NCI-H446 (cell line): ENCODE measurements around the gene SNX20.

Experiments
- DNase-seq, 2 experiments: peaks; one replicate each; lab custom pipeline; 2025; lab: John Stamatoyannopoulos, UW

The SNX20 gene

GRCh38 chr16:50680556-50680893 is 587 bp downstream of the SNX20 start:
- no peak for DNase-seq

GRCh38 chr16:50679676-50680555 is 1.2 kb downstream of the SNX20 start:
- DNase-seq = no peak

- no peak for DNase-seq
These were observed 1.8 kb downstream of the SNX20 start for GRCh38 chr16:50679266-50679665.

- no peak for DNase-seq
These were observed 2.6 kb downstream of the SNX20 start for GRCh38 chr16:50678531-50678930.

- no peak for DNase-seq
These were observed 3.8 kb downstream of the SNX20 start for GRCh38 chr16:50677351-50677750.

- no peak for DNase-seq
These were observed 4.4 kb downstream of the SNX20 start for GRCh38 chr16:50676684-50677225.

GRCh38 chr16:50675686-50676610 is 5.2 kb downstream of the SNX20 start:
- DNase-seq = no peak

GRCh38 chr16:50674831-50675230 is 6.3 kb downstream of the SNX20 start:
- no peak for DNase-seq

GRCh38 chr16:50673496-50674275 is 7.4 kb downstream of the SNX20 start:
- DNase-seq = no peak

- DNase-seq = no peak
These were observed 9.4 kb downstream of the SNX20 start for GRCh38 chr16:50671644-50672260.

GRCh38 chr16:50670476-50670875 is 10.6 kb downstream of the SNX20 start:
- no peak for DNase-seq

GRCh38 chr16:50669741-50670140 is 11.4 kb downstream of the SNX20 start:
- DNase-seq = no peak

- no peak for DNase-seq
These were observed 12.6 kb downstream of the SNX20 start for GRCh38 chr16:50668368-50669008.

- DNase-seq = no peak
These were observed 13.4 kb downstream of the SNX20 start for GRCh38 chr16:50667497-50668367.

GRCh38 chr16:50666658-50667496 is 14.2 kb downstream of the SNX20 start:
- DNase-seq = no peak

GRCh38 chr16:50665128-50665878 is 15.8 kb downstream of the SNX20 start:
- peak in 1 of 2 experiments; percentile 63 for DNase-seq

GRCh38 chr16:50664270-50664669 is 16.8 kb downstream of the SNX20 start:
- no peak for DNase-seq

GRCh38 chr16:50662306-50662940 is 18.7 kb downstream of the SNX20 start:
- DNase-seq = no peak
